ENCODE results near the gene CELSR1.

GRCh38 chr22:46351767-46352166 is 185.7 kb downstream of the CELSR1 start:
- no peak for TF ChIP-seq CTCF (IDR thresholded peaks at IDR 0.05)
- no peak for TF ChIP-seq POLR2A (IDR thresholded peaks at IDR 0.05)

Data from thyroid gland (tissue), 4 donors.